GM06990 (cell line): ENCODE data around the gene UNCX.
A peak's percentile ranks its signal among the peaks of the same experiment; 100 is the strongest.

Experiments used
- DNase-seq: peaks from one replicate; pipeline ENCODE4 v3.0.0-alpha.2; 2011; ENCODE audit not compliant: insufficient read length; ENCODE audit errors: extremely low read depth
- H3K27me3 ChIP-seq: replicated peaks from 2 replicates; pipeline ENCODE4 v1.6.0; 2011; ENCODE audit warnings: low read length; ENCODE audit not compliant: control insufficient read depth, insufficient read depth
- H3K36me3 ChIP-seq: 2 replicates; pipeline ENCODE4 v1.5.1; 2011; ENCODE audit warnings: low read length; ENCODE audit not compliant: control insufficient read depth, insufficient read depth
- H3K4me3 ChIP-seq: replicated peaks from 2 replicates; pipeline ENCODE4 v1.5.1; 2011; ENCODE audit warnings: low read depth, mild to moderate bottlenecking, control low read depth, low read length
- TF ChIP-seq, protein P1 (sequence below): IDR thresholded peaks from 2 replicates; pipeline ENCODE4 v1.5.1; 2011; ENCODE audit warnings: low read length, control low read depth, mild to moderate bottlenecking, inconsistent platforms; ENCODE audit not compliant: insufficient read depth, poor library complexity, severe bottlenecking

Gene UNCX

GRCh38 chr7:1220977-1221745, 11.5 kb upstream of the UNCX start:
- DNase-seq, result no peak
- H3K36me3 ChIP-seq, result no peaks in the 10 kb centered on the region
- TF ChIP-seq, protein P1, sequence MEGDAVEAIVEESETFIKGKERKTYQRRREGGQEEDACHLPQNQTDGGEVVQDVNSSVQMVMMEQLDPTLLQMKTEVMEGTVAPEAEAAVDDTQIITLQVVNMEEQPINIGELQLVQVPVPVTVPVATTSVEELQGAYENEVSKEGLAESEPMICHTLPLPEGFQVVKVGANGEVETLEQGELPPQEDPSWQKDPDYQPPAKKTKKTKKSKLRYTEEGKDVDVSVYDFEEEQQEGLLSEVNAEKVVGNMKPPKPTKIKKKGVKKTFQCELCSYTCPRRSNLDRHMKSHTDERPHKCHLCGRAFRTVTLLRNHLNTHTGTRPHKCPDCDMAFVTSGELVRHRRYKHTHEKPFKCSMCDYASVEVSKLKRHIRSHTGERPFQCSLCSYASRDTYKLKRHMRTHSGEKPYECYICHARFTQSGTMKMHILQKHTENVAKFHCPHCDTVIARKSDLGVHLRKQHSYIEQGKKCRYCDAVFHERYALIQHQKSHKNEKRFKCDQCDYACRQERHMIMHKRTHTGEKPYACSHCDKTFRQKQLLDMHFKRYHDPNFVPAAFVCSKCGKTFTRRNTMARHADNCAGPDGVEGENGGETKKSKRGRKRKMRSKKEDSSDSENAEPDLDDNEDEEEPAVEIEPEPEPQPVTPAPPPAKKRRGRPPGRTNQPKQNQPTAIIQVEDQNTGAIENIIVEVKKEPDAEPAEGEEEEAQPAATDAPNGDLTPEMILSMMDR, result no peak
- no peaks in the 10 kb centered on the region; the same call in 1 of the 2 replicates for H3K27me3 ChIP-seq
- H3K4me3 ChIP-seq, result no peak overlapping the region

DNA sequence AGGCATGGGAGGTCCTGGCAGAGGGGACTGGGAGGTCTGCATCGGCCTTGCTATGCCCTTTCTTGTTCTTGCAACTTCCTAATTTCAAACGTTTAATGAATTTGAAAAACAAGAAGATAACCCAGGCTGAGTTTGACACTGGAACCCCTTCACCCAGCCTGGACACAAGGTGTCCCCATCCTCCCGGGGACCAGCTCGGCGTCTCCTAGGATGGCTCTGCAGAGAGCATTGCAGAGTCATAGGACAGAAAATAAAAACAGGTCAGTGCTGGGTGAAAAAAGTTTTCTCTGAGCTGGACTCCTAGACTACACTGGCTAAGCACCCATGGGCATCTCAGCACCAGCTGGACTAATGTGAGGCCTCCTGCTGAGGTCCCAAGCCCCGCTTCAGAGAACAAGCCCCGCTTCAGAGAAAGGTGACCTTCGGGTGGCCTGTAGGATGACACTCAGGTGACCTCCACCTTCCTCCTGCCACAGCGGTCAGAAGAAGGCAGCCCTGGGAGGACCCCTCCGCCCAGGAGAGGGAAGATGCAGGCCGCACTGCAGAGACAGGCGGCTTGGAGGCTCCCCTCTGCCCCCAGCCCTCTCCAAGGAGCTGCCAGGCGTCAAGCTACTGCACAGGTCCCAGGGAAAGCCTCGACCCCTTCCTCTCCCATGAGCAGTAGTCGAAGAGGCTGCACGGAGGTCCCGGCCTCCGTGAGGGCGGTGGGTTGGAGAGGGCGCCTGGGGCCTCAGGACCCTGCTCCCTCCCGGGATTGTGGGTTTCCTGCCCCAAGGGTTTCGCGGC, 9.3 kb upstream of the UNCX start:
- DNase-seq, result no peak
- TF ChIP-seq, protein P1, result peak; percentile 16
- Histone ChIP-seq H3K36me3 (no peaks in the 10 kb centered on the region), H3K4me3 (no peak overlapping the region), H3K27me3 (no peaks in the 10 kb centered on the region; the same call in 1 of the 2 replicates)

GRCh38 chr7:1224086-1224716, 8.5 kb upstream of the UNCX start:
- TF ChIP-seq, protein P1, result no peak
- no peaks in the 10 kb centered on the region for H3K36me3 ChIP-seq
- H3K4me3 ChIP-seq, result no peak overlapping the region
- no peak for DNase-seq
- no peaks in the 10 kb centered on the region; the same call in 1 of the 2 replicates for H3K27me3 ChIP-seq

GRCh38 chr7:1225030-1225429, 7.6 kb upstream of the UNCX start:
- TF ChIP-seq, protein P1, result no peak
- H3K4me3 ChIP-seq, result no peak overlapping the region
- H3K36me3 ChIP-seq, result no peaks in the 10 kb centered on the region
- no peaks in the 10 kb centered on the region; the same call in 1 of the 2 replicates for H3K27me3 ChIP-seq
- DNase-seq, result no peak

DNA sequence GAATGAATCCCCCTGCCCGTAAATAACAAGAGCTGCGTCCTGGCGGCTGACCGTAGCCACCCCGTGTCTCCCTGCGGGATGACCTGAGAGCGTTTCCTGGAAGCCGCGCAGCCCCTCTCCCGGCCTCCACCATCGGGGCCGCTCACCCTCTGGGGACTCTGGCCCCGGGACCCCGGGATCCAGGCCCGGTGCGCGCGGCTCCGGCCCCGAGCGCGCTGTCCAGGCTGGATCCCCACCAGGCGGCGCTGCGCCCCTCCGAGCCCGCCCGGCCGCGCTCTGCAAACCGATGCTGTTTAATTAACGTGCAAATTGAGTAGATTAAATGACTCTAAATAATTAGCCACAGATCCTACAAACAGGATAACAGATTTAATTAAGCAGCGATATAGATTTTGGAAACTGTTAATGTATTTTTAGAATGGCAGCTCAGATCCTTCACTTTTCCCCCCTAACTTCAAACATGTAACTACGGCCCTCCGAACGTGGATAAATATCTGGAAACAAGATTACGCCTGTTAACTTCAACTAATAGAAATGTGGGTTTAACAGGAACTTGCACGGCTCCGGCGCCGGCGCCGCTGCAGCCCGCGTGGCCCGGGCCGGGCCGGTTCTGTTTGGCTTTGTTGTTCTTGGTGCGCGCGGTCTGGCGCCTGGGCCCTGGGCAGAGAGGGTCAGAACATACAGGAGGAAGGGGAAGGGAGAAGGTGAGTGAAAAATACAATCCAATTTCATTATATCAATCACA, 7.1 kb upstream of the UNCX start:
- TF ChIP-seq, protein P1, result peak; percentile 53
- DNase-seq, result peak; percentile 44
- no peaks in the 10 kb centered on the region; the same call in 1 of the 2 replicates for H3K27me3 ChIP-seq

More for the DNA sequence above, 7.1 kb upstream of the UNCX start:
- Histone ChIP-seq H3K4me3 (no peak overlapping the region), H3K36me3 (no peaks in the 10 kb centered on the region)
